ENCODE results near the gene TMEM72. TPM values are rescaled to one million over a fixed set of nuclear protein-coding genes. Genes with fewer than 3 reads are reported as not detected.

TMEM72 gene
- total and polyA plus RNA-seq, 2 of the 13 experiments (the other 11 are each of a cell fraction or from before 2014, with no cell fraction given) = 0.04 TPM; not detected in 1

GRCh38 chr10:44978570-44979280 is 67.6 kb downstream of the TMEM72 start, which contains the start of gene DEPP1 (continued):
- no peak for TF ChIP-seq AHDC1 (CRISPR knock-in tag; IDR thresholded peaks at IDR 0.05; ENCODE audit: borderline replicate concordance)
- no peak; the same call in 1 of the 2 replicates for TF ChIP-seq MYC (CRISPR knock-in tag; IDR thresholded peaks at IDR 0.05; ENCODE audit: borderline replicate concordance)
- TF ChIP-seq ZNF580 (CRISPR knock-in tag; IDR thresholded peaks at IDR 0.05; ENCODE audit: borderline replicate concordance, low read depth) = peak; percentile 97
- peak; percentile 29; the same call in 1 of the 2 replicates for TF ChIP-seq ZNF543 (CRISPR knock-in tag; IDR thresholded peaks at IDR 0.05)
- TF ChIP-seq ZNF781 (CRISPR knock-in tag; IDR thresholded peaks at IDR 0.05; ENCODE audit: borderline replicate concordance, not compliant biosample characterization) = peak; percentile 81
- TF ChIP-seq REST (IDR thresholded peaks at IDR 0.05; ENCODE audit: borderline replicate concordance in 1 of 2, low read depth in 1 of 2, low read length in 2 of 2) = peak in 1 of 2 experiments; percentile 80; a peak in 1 of 4 replicates
- TF ChIP-seq BCLAF1 (IDR thresholded peaks at IDR 0.05) = no peak
